IMR-90 (cell line): ENCODE measurements around the gene SFPQ. TPM values are rescaled to one million over a fixed set of nuclear protein-coding genes. Genes with fewer than 3 reads are reported as not detected.

Source experiments
- ATAC-seq: fragments of 200-7000 bp; cut with Tn5 transposase; 2 replicates; pipeline ENCODE4 v1.9.1; 2020; ENCODE audit warnings: low read depth, mild to moderate bottlenecking, moderate library complexity
- BruUV-seq: library from RNA; stranded (reverse); fragments of 400-500 nt; replicated peaks from 2 replicates; lab custom pipeline; 2021; lab: Mats Ljungman, UMichigan
- CTCF ChIA-PET: fragments of 300-600 bp; formaldehyde crosslinking; extraction: SDS; loops from one replicate; lab custom pipeline; 2021; ENCODE audit warnings: antibody characterized with exemption; lab: Yijun Ruan, JAX
- POLR2A ChIA-PET: fragments of 300-600 bp; sonication (Branson Sonifier 250); formaldehyde crosslinking; loops from one replicate; lab custom pipeline; 2022; ENCODE audit warnings: antibody characterized with exemption; ENCODE audit not compliant: unreplicated experiment; lab: Charles Lee
- DNase-seq: peaks from one replicate; pipeline ENCODE4 v3.0.0; 2013
- H2AFZ ChIP-seq: replicated peaks from 2 replicates; pipeline ENCODE3; 2013; ENCODE audit warnings: low read length, mild to moderate bottlenecking; ENCODE audit not compliant: poor library complexity
- H2AK5ac ChIP-seq: 2 replicates; pipeline ENCODE4 v1.6.1; 2013; ENCODE audit warnings: low read depth, low read length, inconsistent platforms
- H2AK9ac ChIP-seq: replicated peaks from 2 replicates; pipeline ENCODE3; 2013; ENCODE audit warnings: mild to moderate bottlenecking, low read depth, low read length, moderate library complexity; ENCODE audit not compliant: poor library complexity
- H2BK120ac ChIP-seq: 2 replicates; pipeline ENCODE4 v1.6.1; 2013; ENCODE audit warnings: low read depth, low read length, inconsistent platforms
- H2BK15ac ChIP-seq: 3 replicates; pipeline ENCODE4 v1.6.1; 2013; ENCODE audit warnings: low read depth, low read length, inconsistent platforms
- H2BK20ac ChIP-seq: 2 replicates; pipeline ENCODE4 v1.6.1; 2013; ENCODE audit warnings: low read depth, mild to moderate bottlenecking, inconsistent platforms, low read length, moderate library complexity
- H2BK5ac ChIP-seq: 2 replicates; pipeline ENCODE4 v1.6.1; 2013; ENCODE audit warnings: mild to moderate bottlenecking, low read depth, low read length, inconsistent platforms; ENCODE audit not compliant: poor library complexity, severe bottlenecking
- H3K14ac ChIP-seq: replicated peaks from 2 replicates; pipeline ENCODE4 v1.6.1; 2013; ENCODE audit warnings: low read depth, low read length, inconsistent platforms
- H3K18ac ChIP-seq: 2 replicates; pipeline ENCODE4 v1.6.1; 2013; ENCODE audit warnings: low read depth, low read length, control low read depth
- H3K23ac ChIP-seq: 2 replicates; pipeline ENCODE4 v1.6.1; 2013; ENCODE audit warnings: low read depth, low read length, inconsistent platforms
- H3K27ac ChIP-seq: 2 replicates; pipeline ENCODE4 v1.5.1; 2013; ENCODE audit warnings: mild to moderate bottlenecking, control low read depth, low read length; ENCODE audit not compliant: insufficient read depth
- H3K27me3 ChIP-seq: 2 replicates; pipeline ENCODE4 v1.6.1; 2013; ENCODE audit warnings: low read length; ENCODE audit not compliant: control insufficient read depth, insufficient read depth
- H3K36me3 ChIP-seq: 2 replicates; pipeline ENCODE4 v1.6.1; 2013; ENCODE audit warnings: low read length, mixed read lengths; ENCODE audit not compliant: control insufficient read depth, insufficient read depth
- H3K4ac ChIP-seq: 2 replicates; pipeline ENCODE4 v1.6.1; 2013; ENCODE audit warnings: low read depth, low read length, inconsistent platforms
- H3K4me1 ChIP-seq: 2 replicates; pipeline ENCODE4 v1.6.1; 2013; ENCODE audit warnings: low read length, mixed read lengths; ENCODE audit not compliant: control insufficient read depth, insufficient read depth
- H3K4me2 ChIP-seq: 2 replicates; pipeline ENCODE4 v1.6.1; 2013; ENCODE audit warnings: low read depth, mild to moderate bottlenecking, control low read depth, low read length, moderate library complexity
- H3K4me3 ChIP-seq: 2 replicates; pipeline ENCODE4 v1.5.1; 2013; ENCODE audit warnings: low read depth, mild to moderate bottlenecking, control low read depth, low read length, moderate library complexity; ENCODE audit not compliant: insufficient read depth
- H3K56ac ChIP-seq: 2 replicates; pipeline ENCODE4 v1.6.1; 2013; ENCODE audit warnings: low read length, inconsistent platforms; ENCODE audit not compliant: insufficient read depth; ENCODE audit errors: extremely low read depth
- H3K79me1 ChIP-seq, 2 experiments: 2 replicates each; pipeline ENCODE4 v1.6.1; 2013; ENCODE audit warnings: low read length in 2 of 2, inconsistent platforms in 1 of 2, low read depth in 1 of 2
- H3K9ac ChIP-seq: 2 replicates; pipeline ENCODE4 v1.6.1; 2013; ENCODE audit warnings: low read depth, low read length, control low read depth
- H3K9me1 ChIP-seq: 2 replicates; pipeline ENCODE4 v1.6.1; 2013; ENCODE audit warnings: low read length, inconsistent platforms; ENCODE audit not compliant: insufficient read depth
- H3K9me3 ChIP-seq: 2 replicates; pipeline ENCODE4 v1.6.1; 2013; ENCODE audit warnings: low read length; ENCODE audit not compliant: control insufficient read depth, insufficient read depth
- H4K20me1 ChIP-seq: 2 replicates; pipeline ENCODE4 v1.6.1; 2013; ENCODE audit warnings: low read length, inconsistent platforms; ENCODE audit not compliant: insufficient read depth
- H4K5ac ChIP-seq: 2 replicates; pipeline ENCODE4 v1.6.1; 2013; ENCODE audit warnings: mild to moderate bottlenecking, low read depth, low read length, control low read depth
- H4K8ac ChIP-seq, 2 experiments: 2 replicates each; pipeline ENCODE4 v1.6.1; 2013; ENCODE audit warnings: low read depth in 2 of 2, low read length in 2 of 2, control low read depth in 1 of 2, inconsistent platforms in 1 of 2
- H4K91ac ChIP-seq: 2 replicates; pipeline ENCODE4 v1.6.1; 2013; ENCODE audit warnings: low read depth, low read length, inconsistent platforms; ENCODE audit not compliant: insufficient read depth
- BHLHE40 ChIP-seq: fragments of 150-350 bp; IDR thresholded peaks from 2 replicates; pipeline ENCODE4 v1.6.1; 2016; ENCODE audit warnings: mild to moderate bottlenecking, low read depth, low read length
- WGBS, 2 experiments: methylation state at CpG; one replicate each; pipeline versions ENCODE4 v1.1.5 to v1.1.7; 2013; ENCODE audit warnings: missing lambda C conversion rate in 2 of 2; ENCODE audit not compliant: insufficient read length in 1 of 2; ENCODE audit errors: extremely low coverage in 2 of 2; 5-methylcytosine and 5-hydroxymethylcytosine counted together
- dilution Hi-C: fragments of 300-500 bp; cut with HindIII; formaldehyde crosslinking; loops from one replicate; pipeline ENCODE4 v1.14.3; 2018; ENCODE audit warnings: low sequenced_read_pairs; ENCODE audit not compliant: unreplicated experiment
- in situ Hi-C: fragments of 300-500 bp; cut with MboI; formaldehyde crosslinking; loops from 3 replicates; pipeline ENCODE4 v1.14.3; 2019; ENCODE audit warnings: low sequenced_read_pairs, inconsistent platforms, mixed read lengths
- intact Hi-C: fragments of 100-400 bp; cut with micrococcal nuclease; formaldehyde crosslinking; loops from 2 replicates; pipeline ENCODE4 v1.10.0; 2022
- polyA plus RNA-seq, 3 experiments: library from polyadenylated mRNA; depleted of rRNA; stranded (reverse); fragments of >200 nt; gene quantifications; 2 replicates each; pipeline ENCODE4 v1.2.3, GENCODE V29; 2012; ENCODE audit warnings: low replicate concordance in 1 of 3
- total RNA-seq: library from RNA; depleted of rRNA; stranded (reverse); fragments of >200 nt; gene quantifications from 2 replicates; pipeline ENCODE4 v1.2.3, GENCODE V29; 2012

Gene SFPQ
- total and polyA plus RNA-seq, 2 of the 4 experiments (the other 2 are of a cell fraction) = 53.9 to 121 TPM

- H3K4me2 ChIP-seq = no peak overlapping the region
- H4K91ac ChIP-seq = no peak overlapping the region
- no TSS peak for BruUV-seq
- ChIA-PET POLR2A (interaction anchor here (1.0 kb wide), 1 partner anchor 8 kb away, joined by 3 read pairs; the partner anchor contains the start of gene SFPQ), CTCF (interaction anchor here (0.6 to 1.6 kb wide), 14 partner anchors 9 to 169 kb away, joined by 3 to 5 read pairs (median 4); partner anchors contain the start of gene SFPQ)
- intact Hi-C loops (loop anchor here (1.0 to 5.0 kb wide), 5 partner anchors 97 to 571 kb away; no protein-coding TSS in a partner anchor), dilution Hi-C loops (no loop called here), in situ Hi-C loops (no loop called here)
- H3K4me1 ChIP-seq = no peaks in the 10 kb centered on the region; the same call in 1 of the 2 replicates
- no CpG with 5 or more reads among the region's 2 CpGs for WGBS, 2 experiments
- no peak overlapping the region for H3K4ac ChIP-seq
- H3K27me3 ChIP-seq = no peaks in the 10 kb centered on the region
- TF ChIP-seq BHLHE40 = no peak
- H3K36me3 ChIP-seq = no peaks in the 10 kb centered on the region
- H2BK15ac ChIP-seq = no peak overlapping the region
- no peak overlapping the region for H3K14ac ChIP-seq
- no peaks in the 10 kb centered on the region for H3K9me1 ChIP-seq
- no peaks in the 10 kb centered on the region for H3K79me1 ChIP-seq
- no peak for ATAC-seq
- H3K18ac ChIP-seq = no peak overlapping the region
- H4K5ac ChIP-seq = no peak overlapping the region
- no peak overlapping the region for H3K4me3 ChIP-seq
- no peak overlapping the region for H2BK120ac ChIP-seq
- no peak overlapping the region for H2BK5ac ChIP-seq
- H3K9ac ChIP-seq = no peak overlapping the region
- H4K8ac ChIP-seq = no peak overlapping the region
- DNase-seq = no peak
- H2AFZ ChIP-seq = no peak overlapping the region
- H3K56ac ChIP-seq = no peak overlapping the region
- H2BK20ac ChIP-seq = no peak overlapping the region
- no peak overlapping the region for H2AK5ac ChIP-seq
- no peak overlapping the region for H2AK9ac ChIP-seq
- H4K20me1 ChIP-seq = no peaks in the 10 kb centered on the region
- no peaks in the 10 kb centered on the region for H3K9me3 ChIP-seq
- H3K23ac ChIP-seq = no peak overlapping the region
- no peak overlapping the region for H3K27ac ChIP-seq
Measured at GRCh38 chr1:35201631-35202030, 8.7 kb upstream of the SFPQ start.
